ENCODE results near the gene STARD3NL.
A peak's percentile ranks its signal among the peaks of the same experiment; 100 is the strongest.

The STARD3NL gene

GRCh38 chr7:38207843-38208242 lies 29.8 kb downstream of the STARD3NL start:
- no peak for DNase-seq (ENCODE audit: low read depth)
- no peak for TF ChIP-seq CTCF (IDR thresholded peaks at IDR 0.05; ENCODE audit: low read length, missing control alignments)
- H3K4me3 ChIP-seq (replicated peaks; ENCODE audit: low read depth, low read length): no peak overlapping the region

- peak; percentile 31 for DNase-seq (ENCODE audit: low read depth)
- H3K4me3 ChIP-seq (replicated peaks; ENCODE audit: low read depth, low read length): no peak overlapping the region
- TF ChIP-seq CTCF (IDR thresholded peaks at IDR 0.05; ENCODE audit: low read length, missing control alignments): no peak
Measured at GRCh38 chr7:38211486-38211885, 33.4 kb downstream of the STARD3NL start.

GRCh38 chr7:38211940-38212339 lies 33.9 kb downstream of the STARD3NL start:
- DNase-seq (ENCODE audit: low read depth): peak; percentile 73
- TF ChIP-seq CTCF (IDR thresholded peaks at IDR 0.05; ENCODE audit: low read length, missing control alignments): no peak
- H3K4me3 ChIP-seq (replicated peaks; ENCODE audit: low read depth, low read length): no peak overlapping the region

- TF ChIP-seq CTCF (IDR thresholded peaks at IDR 0.05; ENCODE audit: low read length, missing control alignments): no peak
- no peak for DNase-seq (ENCODE audit: low read depth)
- H3K4me3 ChIP-seq (replicated peaks; ENCODE audit: low read depth, low read length): no peak overlapping the region
Measured at GRCh38 chr7:38215115-38215514, 37.1 kb downstream of the STARD3NL start.

GRCh38 chr7:38215735-38216670 lies 38.0 kb downstream of the STARD3NL start:
- DNase-seq (ENCODE audit: low read depth): peak; percentile 95
- peak; percentile 100 for TF ChIP-seq CTCF (IDR thresholded peaks at IDR 0.05; ENCODE audit: low read length, missing control alignments)
- no peak overlapping the region for H3K4me3 ChIP-seq (replicated peaks; ENCODE audit: low read depth, low read length)

GRCh38 chr7:38217672-38218071 lies 39.6 kb downstream of the STARD3NL start:
- no peak overlapping the region for H3K4me3 ChIP-seq (replicated peaks; ENCODE audit: low read depth, low read length)
- no peak for TF ChIP-seq CTCF (IDR thresholded peaks at IDR 0.05; ENCODE audit: low read length, missing control alignments)
- DNase-seq (ENCODE audit: low read depth): no peak

- no peak overlapping the region for H3K4me3 ChIP-seq (replicated peaks; ENCODE audit: low read depth, low read length)
- DNase-seq (ENCODE audit: low read depth): no peak
- TF ChIP-seq CTCF (IDR thresholded peaks at IDR 0.05; ENCODE audit: low read length, missing control alignments): no peak
Measured at GRCh38 chr7:38220452-38220851, 42.4 kb downstream of the STARD3NL start.
